Left ventricle myocardium superior (tissue), 1 donor: ENCODE measurements around the gene TSPAN32. TPM values are rescaled to one million over a fixed set of nuclear protein-coding genes. Genes with fewer than 3 reads are reported as not detected.

Experiments
- ATAC-seq: fragments of 200-7000 bp; cut with Tn5 transposase; one replicate; pipeline ENCODE4 v1.9.1; 2020; ENCODE audit warnings: mild to moderate bottlenecking, moderate library complexity
- DNase-seq: peaks from one replicate; pipeline ENCODE4 v3.0.0-alpha.2; 2020
- intact Hi-C: fragments of 100-400 bp; cut with micrococcal nuclease; formaldehyde crosslinking; loops from one replicate; pipeline ENCODE4 v1.11.0; 2022
- total RNA-seq: library from RNA; stranded (reverse); fragmentation: NEBNext Ultra II Directional; extraction: Animal tissue kit (Norgen Biotek cat#: 25700); gene quantifications from one replicate; pipeline ENCODE4 v1.2.1, GENCODE V29; 2021
- donor health status: DM: no; HTN: yes; CAD: no; lungs with severe emphysema.

Gene TSPAN32
- total RNA-seq, 1 donor from 2014 or later = 19.9 TPM

DNA sequence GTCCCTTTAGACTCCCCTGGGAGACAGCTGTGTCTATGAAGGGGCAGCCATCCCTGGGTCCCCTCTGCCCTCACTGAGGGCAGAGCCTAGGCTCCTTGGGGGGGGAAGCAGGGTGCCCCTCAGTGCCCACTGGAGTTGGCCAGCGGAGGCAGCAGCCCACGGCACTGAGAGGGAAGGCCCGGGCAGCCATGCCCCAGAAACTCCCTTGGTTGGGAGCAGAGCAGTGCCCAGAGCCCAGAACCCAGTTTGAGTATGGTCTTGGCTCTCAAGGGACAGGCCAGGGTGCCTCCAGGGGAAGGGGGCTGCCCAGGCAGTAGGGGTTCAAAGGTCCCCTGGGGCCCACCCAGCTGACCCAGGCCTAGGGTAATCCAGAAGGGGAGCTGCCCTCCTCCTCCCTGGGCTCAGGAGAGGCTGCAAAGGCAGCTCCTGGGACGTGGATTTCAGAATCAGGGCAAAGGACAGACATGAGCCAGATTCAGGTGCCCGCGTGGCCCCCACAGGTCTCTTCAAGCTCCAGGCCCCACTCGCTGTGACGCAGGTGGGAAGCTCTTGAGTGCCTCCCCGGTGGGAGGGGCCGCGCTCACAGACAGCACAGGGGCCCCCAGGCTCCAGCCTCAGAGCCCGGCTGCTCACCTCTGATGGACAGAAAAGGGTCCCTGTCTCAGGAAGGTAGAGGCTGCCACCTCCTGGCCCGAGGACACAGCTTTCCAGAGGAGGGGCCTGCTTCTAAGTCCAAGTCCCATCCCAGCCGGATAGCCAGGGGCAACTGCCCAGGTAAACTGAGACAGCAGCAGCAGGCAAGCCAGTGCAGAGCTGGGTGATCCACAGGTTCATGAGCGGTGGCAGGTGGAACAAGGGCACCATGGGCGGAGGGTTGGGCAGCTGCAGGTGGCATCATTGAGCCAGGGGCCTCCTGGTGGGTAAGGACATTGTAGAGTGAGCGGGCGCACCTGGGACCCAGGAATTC, 2.7 kb upstream of the TSPAN32 start:
- ATAC-seq = no peak
- DNase-seq = no peak
- intact Hi-C loops = no loop called here

DNA sequence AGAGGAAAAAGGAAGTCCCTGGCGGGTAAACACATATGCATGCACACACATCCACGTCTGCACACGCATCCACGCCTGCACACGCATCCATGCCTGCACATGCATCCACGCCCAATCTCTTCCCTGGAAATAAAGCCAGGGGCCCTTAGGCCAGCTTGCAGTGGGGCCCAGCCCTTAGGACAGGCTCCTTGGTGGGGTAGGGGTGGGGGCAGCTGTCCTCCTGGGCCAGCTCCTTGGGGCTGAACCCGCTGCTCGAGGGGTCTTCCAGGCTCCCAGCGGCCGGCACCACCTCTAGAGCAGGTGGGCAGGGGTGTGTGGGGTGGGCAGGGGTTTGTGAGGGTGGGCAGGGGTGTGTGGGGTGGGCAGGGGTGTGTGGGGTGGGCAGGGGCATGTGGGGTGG, 2.0 kb upstream of the TSPAN32 start:
- ATAC-seq = no peak
- intact Hi-C loops = no loop called here
- DNase-seq = no peak

DNA sequence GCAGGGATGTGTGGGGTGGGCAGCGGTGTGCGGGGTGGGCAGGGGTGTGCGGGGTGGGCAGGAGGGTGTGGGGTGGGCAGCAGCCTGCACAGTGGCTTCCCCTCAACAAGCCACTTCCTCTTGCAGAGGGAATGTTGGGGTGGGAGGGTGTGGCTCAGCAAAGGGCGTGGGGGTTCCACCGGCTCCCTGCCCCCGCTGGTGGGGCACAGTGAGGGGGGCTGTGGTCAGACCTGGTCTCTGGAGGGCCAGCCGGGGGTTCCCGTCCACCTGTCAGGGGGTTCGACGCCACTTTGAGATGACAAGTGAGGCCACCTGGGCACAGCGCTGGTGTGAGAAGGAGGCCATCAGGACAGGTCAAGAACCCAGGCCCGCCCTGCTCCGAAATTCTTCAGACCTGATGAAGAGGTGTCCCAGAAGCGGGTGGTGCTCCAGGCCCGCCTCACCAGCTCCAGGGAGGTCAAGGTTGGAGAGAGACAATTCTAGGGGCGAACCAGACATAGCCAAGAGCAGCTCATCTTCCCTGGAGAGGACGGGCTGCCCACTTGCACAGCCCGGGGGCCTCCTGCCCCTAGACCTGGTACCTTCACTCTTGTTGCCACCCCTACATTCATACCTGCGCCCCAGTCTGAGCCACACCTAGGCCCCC, 1.4 kb upstream of the TSPAN32 start:
- DNase-seq (peak; percentile 26), ATAC-seq (no peak)
- intact Hi-C loops = no loop called here

DNA sequence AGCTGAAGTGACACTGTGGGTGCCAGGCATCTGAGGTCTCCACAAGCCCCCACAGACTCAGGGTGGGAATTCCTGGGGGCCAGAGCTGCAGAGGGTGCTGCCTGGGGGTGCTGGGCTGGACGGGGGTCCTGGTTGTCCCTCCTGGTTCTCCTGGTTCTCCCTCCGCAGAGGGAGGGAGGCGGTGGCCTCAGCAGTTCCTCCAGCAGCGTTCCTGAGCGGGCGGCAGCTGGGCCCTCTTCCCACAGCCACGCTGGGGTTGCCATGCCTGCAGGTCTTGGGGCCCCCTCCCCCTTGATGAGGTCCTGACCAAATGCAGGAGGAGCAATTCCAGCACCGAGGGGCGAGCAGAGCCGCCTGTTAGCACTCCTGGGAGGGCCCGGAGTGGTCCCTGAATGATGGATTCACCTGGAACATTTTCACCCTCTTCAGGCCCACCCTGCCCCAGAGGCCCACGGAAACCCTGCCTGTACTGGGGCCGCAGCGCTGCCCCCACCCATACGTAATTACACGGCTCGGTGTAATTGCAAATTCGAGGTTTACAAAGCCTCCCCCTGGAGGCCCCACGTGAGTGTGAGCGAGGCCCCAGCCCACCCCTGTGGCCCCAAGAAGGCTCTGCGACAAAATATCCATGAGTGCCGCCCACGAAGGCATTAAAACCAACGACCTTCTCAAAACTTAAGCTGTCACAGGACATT, 730 bp upstream of the TSPAN32 start:
- DNase-seq (peak; percentile 61), ATAC-seq (no peak)
- intact Hi-C loops = no loop called here

DNA sequence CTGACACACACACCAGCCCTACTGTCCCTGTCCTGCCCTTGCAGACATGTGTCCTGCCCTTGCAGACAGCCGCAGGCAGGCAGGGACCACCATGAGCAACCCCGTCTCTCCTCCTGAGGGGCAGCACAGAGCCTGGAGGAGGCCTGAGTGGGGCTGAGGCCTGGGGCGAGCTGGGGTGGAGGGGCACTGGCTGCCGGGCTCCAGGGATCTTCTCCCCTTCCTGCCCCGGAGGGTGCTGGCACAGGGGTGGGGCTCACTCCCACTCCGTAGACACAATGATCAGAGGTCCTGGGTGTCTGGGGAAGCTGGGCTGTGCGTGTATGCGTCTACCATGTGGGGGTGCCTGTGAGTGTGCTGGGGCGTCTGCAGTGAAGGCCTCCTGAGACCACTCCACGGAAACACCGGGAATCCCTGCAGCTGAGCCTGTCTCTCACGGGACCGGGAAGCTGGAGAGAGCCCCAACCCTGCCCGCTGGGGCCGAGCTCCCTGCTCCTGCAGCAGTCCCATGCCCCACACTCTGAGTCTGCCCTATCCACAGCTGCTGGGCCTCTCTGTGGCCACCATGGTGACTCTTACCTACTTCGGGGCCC, 588 bp downstream of the TSPAN32 start:
- intact Hi-C loops = no loop called here
- ATAC-seq (peak; percentile 0), DNase-seq (no peak)

DNA sequence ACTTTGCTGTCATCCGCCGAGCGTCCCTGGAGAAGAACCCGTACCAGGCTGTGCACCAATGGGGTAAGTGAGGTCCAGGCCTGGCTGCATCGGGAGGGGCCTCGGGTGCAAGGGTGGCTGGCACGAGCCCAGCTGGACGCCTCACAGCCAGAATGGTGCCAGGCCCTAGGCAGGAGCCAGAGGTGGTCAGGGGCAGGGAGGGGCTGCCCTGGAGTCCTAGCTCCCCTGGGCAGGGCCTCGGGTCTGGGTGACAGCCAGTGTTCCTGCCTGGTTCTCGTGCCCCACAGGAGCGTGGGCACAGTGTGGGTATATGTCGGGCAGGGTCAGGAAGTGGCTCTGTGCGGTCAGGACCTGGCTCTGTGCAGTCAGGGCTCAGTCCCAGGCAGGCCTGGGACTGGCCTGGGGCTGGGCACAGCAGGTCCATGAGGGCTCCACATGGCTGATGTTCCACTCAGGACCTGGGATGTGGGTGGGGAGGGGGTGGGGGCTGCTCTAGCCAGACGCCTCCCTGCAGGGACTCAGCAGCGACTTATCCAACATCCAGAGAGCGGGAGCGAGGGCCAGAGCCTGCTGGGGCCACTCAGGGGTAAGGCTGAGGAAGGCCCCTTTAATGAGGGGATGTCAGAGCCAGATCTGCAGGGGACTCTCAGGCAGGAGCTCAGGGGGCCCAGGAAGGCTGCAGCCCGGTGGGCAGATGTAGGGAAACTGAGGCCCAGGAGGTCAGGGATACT, 1.2 kb downstream of the TSPAN32 start:
- peak; percentile 94 for DNase-seq
- ATAC-seq = peak; percentile 71
- intact Hi-C loops = no loop called here

DNA sequence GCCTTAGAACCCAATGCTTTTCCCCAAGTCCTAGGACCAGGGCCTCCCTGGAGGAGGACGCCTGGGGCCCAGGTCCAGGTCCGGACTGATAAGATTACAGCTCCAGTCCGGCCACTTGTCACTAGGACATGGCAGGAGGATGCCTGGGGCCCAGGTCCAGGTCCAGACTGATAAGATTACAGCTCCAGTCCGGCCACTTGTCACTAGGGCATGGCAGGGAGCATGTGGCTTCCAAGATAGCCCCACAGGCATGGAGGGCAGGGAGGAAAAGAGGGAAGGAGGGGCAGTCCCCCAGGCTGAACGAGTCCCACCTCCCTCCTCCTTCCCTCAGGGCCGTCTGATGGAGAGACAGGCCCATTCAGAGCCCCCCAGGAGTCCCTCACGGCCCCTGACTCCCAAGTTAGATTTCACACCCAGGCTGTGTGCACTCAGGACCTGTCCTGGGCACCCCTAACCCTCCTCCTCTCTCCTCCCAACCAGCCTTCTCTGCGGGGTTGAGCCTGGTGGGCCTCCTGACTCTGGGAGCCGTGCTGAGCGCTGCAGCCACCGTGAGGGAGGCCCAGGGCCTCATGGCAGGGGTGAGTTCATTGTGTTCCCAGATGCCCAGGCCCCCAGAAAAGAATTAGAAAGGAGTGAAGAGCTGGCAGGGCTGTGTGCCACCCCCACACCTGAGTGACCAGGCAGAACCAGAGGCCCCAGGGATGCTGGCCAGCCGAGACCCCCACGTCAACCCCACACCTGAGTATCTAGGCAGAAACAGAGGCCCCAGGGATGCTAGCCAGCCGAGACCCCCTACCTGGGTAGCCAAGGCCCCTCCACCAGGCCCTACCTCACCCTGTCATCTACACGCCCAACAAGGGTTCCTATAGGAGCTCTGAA, 2.1 kb downstream of the TSPAN32 start:
- DNase-seq (peak; percentile 81), ATAC-seq (peak; percentile 66)
- intact Hi-C loops = loop anchor here (2.0 kb wide), 1 partner anchor 117 kb away; no protein-coding TSS in a partner anchor

DNA sequence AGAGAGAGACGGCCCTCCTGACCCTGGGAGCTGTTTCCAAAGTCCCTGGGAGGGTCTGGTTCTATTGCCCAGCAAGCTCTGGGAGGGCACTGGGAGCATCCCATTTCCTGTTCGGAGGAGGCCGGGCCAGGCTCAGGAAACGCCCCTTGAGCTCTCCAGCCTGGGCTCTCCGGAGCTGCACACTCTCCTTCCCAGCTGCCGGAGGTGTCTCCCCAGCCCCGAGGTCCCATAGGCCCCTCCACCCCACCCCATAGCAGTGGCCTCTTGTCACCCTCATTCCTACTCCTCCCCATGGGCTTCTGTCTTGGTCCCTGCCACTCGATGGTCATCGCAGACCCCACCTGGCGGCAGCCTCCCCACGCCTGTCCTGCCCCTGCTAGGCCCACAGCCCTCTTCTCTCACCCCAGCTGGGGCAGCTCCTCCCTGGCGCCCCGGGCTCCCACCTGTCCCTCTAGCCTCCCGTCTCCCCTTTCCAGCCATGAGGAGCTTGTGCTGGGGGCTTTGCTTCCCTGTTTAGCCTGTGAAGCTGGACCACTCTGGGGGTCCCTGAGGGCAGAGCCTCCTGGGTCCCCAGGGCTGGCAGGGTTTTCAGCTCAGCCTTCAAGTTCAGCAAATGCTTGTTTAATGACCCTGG, 2.8 kb downstream of the TSPAN32 start:
- DNase-seq (no peak), ATAC-seq (no peak)
- intact Hi-C loops = loop anchor here (2.0 kb wide), 1 partner anchor 116 kb away; no protein-coding TSS in a partner anchor

DNA sequence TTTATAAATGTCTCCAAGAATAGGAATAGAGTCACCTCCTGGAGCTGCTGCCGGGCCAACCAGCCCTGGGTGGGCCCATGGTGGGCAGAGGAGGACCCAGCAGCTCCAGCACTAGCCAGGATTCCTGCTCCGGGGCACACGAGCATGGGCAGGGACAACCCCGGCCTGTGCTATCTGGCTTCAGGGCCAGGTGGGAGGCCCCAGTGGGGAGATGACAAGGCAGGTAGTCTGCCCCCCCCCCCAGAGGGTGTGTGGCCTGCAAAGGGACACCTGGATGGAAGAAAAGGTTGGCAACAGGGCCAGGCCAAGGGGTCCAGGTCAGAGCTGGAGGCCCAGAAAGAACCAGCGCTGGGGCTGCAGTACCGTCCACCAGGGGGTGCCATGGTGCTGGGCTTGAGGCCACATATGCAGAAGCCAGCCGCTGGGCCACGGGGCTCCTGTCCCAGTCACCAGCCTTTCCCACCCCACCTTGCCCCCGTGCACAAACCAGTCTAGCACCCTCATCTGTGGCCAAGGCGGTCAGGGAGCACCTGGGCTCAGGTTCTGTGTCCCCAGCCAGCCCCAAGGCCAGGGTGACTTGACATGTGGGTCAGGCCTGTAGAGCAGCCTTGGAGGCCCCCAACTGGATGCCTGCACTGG, 3.4 kb downstream of the TSPAN32 start:
- peak; percentile 27 for ATAC-seq
- intact Hi-C loops = loop anchor here (2.0 kb wide), 1 partner anchor 116 kb away; no protein-coding TSS in a partner anchor
- peak; percentile 94 for DNase-seq

DNA sequence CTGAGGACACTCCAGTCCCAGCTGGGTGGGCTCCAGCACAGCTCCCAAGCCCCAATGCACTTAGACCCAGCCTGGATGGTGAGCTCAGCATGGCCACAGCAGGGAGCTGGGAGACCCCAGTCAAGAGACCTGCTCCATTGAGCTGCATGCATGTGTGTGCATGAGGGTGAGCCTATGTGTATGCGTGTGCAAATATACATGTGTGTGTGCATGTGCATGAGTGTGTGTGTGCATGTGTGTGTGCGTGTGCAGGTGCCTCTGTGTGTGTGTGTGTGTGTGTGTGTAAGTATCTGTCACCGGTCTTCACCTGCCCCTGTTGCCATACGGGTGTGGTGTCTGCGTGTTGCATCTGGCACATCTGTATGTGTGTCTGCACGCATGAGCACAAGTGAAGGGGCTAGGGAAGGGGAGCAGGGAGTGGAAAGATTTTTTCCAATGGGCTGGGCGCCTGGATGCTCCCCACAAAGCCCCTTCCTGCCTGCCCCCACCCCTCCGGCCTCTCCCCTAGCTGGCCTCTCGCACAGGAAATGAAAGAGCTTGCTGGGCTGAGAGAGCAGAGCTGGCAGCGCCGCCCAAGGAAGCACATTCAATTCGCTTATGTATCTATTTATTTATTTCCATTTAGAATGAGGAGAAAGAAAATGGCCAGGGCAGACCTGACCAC, 4.1 kb downstream of the TSPAN32 start:
- intact Hi-C loops = loop anchor here (2.0 kb wide), 1 partner anchor 115 kb away; no protein-coding TSS in a partner anchor
- DNase-seq (peak; percentile 32), ATAC-seq (no peak)

DNA sequence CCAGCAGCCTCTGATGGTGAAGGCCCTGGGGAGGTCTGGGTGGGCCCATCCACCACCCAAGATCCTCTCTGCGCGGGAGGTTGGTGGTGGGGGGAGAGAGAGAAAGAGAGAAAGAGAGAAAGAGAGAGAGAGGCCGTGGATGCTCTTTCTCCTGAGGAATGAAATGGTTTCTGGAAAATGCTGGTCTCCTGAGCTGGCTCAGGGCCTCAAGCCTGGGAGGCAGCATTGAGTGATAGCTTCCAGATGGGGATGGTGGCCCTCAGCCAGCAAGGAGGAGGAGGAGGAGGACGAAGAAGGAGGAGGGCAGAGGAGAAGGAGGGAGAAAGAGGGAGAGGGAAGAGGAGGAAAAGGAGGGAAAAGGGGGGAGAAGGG, 4.6 kb downstream of the TSPAN32 start:
- no peak for ATAC-seq
- intact Hi-C loops = no loop called here
- DNase-seq = peak; percentile 87

DNA sequence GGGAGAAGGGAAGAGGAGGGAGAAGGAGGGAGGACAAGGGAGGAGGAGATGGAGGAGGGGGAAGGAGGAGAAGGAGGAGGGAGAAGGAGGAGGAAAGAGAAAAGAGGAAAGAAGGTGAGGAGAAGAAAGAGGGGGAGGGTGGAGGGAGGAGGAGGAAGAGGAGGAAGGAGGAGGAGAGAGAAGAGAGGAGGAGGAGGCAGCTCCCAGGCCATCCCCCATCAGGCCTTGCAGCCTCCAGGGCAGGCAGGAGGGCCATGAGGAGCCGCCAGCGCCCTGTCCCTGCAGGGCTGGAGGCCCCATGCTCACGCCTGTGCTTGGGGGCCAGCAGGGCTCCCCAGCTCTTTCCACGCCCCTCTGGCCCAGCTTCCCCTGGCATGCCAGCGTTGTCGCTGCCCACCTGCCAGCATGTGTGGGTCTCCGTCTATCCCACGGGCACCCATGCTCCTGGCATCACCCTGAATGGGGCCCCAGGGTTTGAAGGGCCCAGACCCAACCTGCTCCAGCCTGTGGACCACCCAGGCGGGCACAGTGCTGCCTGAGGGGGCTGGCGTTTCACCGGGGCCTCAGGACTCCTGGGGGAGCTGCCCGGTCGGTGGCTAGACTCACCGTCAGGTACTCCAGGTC, 5.2 kb downstream of the TSPAN32 start:
- intact Hi-C loops = no loop called here
- DNase-seq = peak; percentile 54
- ATAC-seq = no peak

DNA sequence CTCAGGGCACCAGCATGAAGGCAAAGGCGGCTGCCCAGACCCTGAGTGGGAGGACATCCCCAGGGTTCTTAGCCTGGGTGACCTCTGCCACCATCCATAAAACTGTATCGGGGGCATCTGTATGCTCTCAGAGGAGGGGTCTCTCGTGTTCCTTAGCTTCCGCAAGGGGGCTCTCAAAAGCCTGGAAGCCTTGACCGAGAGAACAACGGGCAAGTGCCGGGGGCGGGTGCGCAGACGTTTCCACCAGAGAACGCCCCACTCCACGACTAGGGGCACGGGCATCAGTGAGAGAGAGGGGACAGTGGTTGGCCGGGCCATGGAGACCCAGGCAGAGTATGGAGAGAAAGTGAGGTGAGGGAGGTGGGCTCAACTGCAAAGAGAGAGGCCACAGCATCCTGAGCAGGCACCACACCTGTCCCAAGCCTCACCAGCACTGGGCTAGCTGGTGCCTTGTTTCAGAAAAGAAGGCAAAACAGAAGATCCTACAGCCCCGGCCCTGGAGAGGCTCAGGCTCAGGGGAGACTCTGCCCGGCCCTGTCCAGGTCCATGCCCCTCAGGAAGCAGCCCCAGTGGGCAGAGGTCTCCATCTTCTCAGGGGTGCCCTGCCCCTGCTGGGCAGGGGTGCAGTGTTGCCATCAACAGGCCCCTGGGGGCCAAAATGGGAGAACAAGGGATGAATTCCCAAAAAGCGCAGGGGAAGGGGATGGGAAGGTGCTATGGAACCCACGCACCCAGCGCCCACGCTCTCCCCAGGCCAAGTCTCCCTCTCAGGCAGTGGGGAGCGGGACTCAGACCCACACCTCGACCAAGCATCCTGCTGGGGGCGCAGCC, 5.9 kb downstream of the TSPAN32 start:
- intact Hi-C loops = no loop called here
- ATAC-seq (no peak), DNase-seq (no peak)

DNA sequence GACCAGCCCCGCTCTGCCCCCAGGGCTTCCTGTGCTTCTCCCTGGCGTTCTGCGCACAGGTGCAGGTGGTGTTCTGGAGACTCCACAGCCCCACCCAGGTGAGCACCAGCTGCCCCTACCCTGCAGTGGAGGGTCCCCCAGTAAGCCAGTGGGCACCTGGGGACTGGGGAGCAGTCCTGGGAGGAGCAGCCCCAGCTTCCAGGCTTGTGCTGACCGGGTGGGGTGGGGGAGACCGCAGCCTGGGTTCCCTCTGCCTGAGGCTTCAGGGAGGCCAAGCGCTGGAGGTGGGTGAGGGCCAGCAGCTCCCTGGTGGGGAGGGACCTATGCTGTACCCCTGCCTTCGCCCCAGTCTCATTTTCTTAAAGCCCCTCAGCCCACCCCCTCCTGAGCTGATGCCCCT, 6.9 kb downstream of the TSPAN32 start:
- DNase-seq = no peak
- intact Hi-C loops = no loop called here

More for the DNA sequence above, 6.9 kb downstream of the TSPAN32 start:
- no peak for ATAC-seq
